ENCODE results near the gene CEP85L.

DNA sequence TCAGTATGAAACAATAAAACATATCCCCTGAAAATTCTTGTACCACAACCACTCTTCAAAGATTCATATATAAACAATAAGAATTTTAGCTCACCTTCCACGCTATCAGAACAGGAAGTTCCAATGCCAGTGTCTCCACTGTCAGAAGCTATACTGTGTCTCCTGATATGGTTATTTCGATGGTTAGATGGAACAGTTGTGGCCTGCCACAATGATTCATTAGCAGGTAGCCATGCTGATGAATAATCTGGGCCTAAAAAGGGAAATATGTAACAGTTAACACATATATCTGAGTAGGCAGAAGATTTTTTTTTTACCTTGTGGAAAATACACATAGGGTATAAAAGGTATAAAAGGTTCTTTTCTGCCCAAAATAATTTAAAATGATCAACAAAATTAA is 19.0 kb downstream of the CEP85L start:
- TF ChIP-seq EZH2 (IDR thresholded peaks at IDR 0.05; ENCODE audit: insufficient read depth, poor library complexity, severe bottlenecking) (no peak), EZH2phosphoT487 (IDR thresholded peaks at IDR 0.05; ENCODE audit: insufficient read depth, low read depth) (no peak)
